HCT116 (cell line): ENCODE results near the gene HES2. TPM values are rescaled to one million over a fixed set of nuclear protein-coding genes. Genes with fewer than 3 reads are reported as not detected.

ENCODE experiments used
- ATAC-seq: fragments of 200-7000 bp; cut with Tn5 transposase; 2 replicates; pipeline ENCODE4 v1.9.1; 2020; ENCODE audit warnings: mild to moderate bottlenecking, moderate library complexity
- BruUV-seq: library from RNA; stranded (reverse); fragments of 400-500 nt; replicated peaks from 2 replicates; lab custom pipeline; 2021; lab: Mats Ljungman, UMichigan
- CTCF ChIA-PET: fragments of 300-600 bp; sonication (Branson Sonifier 250); formaldehyde crosslinking; loops from one replicate; lab custom pipeline; 2021; ENCODE audit warnings: antibody characterized with exemption; lab: Charles Lee
- POLR2A ChIA-PET: fragments of 300-600, 350-600 bp; sonication (Branson Sonifier 250); formaldehyde crosslinking; loops from one replicate; lab custom pipeline; 2021; ENCODE audit warnings: antibody characterized with exemption; lab: Charles Lee
- RAD21 ChIA-PET, 2 experiments: fragments of 300-600 bp; sonication (Branson Sonifier 250); formaldehyde crosslinking; loops; one replicate each; lab custom pipeline; 2023; ENCODE audit warnings: low total read pairs in 2 of 2; ENCODE audit not compliant: uncharacterized antibody in 2 of 2, unreplicated experiment in 2 of 2, low non-redundant PET in 1 of 2; lab: Charles Lee
- DNase-seq: peaks from one replicate; pipeline ENCODE4 v3.0.0-alpha.2; 2010; ENCODE audit warnings: low read depth, low spot score
- H2AFZ ChIP-seq: fragments of 200-600 bp; shearing (Covaris generic), sonication (generic); 2 replicates; pipeline ENCODE4 v1.6.1; 2017; ENCODE audit warnings: low read depth, mixed run types, mixed read lengths, antibody characterized with exemption, low read length; ENCODE audit not compliant: poor library complexity, severe bottlenecking
- H3K27ac ChIP-seq: 2 replicates; pipeline ENCODE4 v1.5.1; 2012; ENCODE audit warnings: low read depth, low read length
- H3K27me3 ChIP-seq: fragments of 200-600 bp; sonication (generic); 2 replicates; pipeline ENCODE4 v1.6.1; 2016; ENCODE audit warnings: mixed run types, low read length, mixed read lengths; ENCODE audit not compliant: insufficient read depth
- H3K36me3 ChIP-seq, 2 experiments: fragments of 200-500 bp in 1 of 2; fragments of 200-600 bp in 1 of 2; sonication (Bioruptor generic) in 1 of 2; sonication (generic) in 1 of 2; 2 replicates each; pipeline versions ENCODE4 v1.5.1 to v1.6.1; 2014 to 2016; ENCODE audit warnings: low read length in 2 of 2, inconsistent platforms in 1 of 2, mixed read lengths in 1 of 2, mixed run types in 1 of 2; ENCODE audit not compliant: insufficient read depth in 2 of 2, control insufficient read depth in 1 of 2
- H3K4me1 ChIP-seq, 2 experiments: fragments of 200-600 bp in 1 of 2; sonication (generic) in 1 of 2; 2 replicates each; pipeline versions ENCODE4 v1.5.1 to v1.6.1; 2012 to 2017; ENCODE audit warnings: low read length in 2 of 2, inconsistent platforms in 1 of 2, mild to moderate bottlenecking in 1 of 2, mixed read lengths in 1 of 2, mixed run types in 1 of 2, moderate library complexity in 1 of 2; ENCODE audit not compliant: insufficient read depth in 2 of 2, control insufficient read depth in 1 of 2
- H3K4me2 ChIP-seq: fragments of 200-600 bp; sonication (generic); 2 replicates; pipeline ENCODE4 v1.6.1; 2017; ENCODE audit warnings: mixed run types, low read length, mixed read lengths
- H3K4me3 ChIP-seq, 2 experiments: fragments of 200-600 bp in 1 of 2; sonication (generic) in 1 of 2; replicated peaks in 1 of 2; 2 replicates each; pipeline ENCODE4 v1.5.1; 2011 to 2016; ENCODE audit warnings: low read length in 2 of 2, control low read depth in 1 of 2, low read depth in 1 of 2, mild to moderate bottlenecking in 1 of 2, mixed read lengths in 1 of 2, mixed run types in 1 of 2
- H3K79me2 ChIP-seq: fragments of 200-600 bp; sonication (generic); 2 replicates; pipeline ENCODE4 v1.6.1; 2017; ENCODE audit warnings: mild to moderate bottlenecking, mixed run types, low read length, moderate library complexity, mixed read lengths; ENCODE audit not compliant: insufficient read depth
- H3K9ac ChIP-seq: fragments of 200-600 bp; sonication (generic); 2 replicates; pipeline ENCODE4 v1.6.1; 2016; ENCODE audit warnings: low read length, mixed read lengths
- H3K9me2 ChIP-seq: fragments of 200-600 bp; sonication (generic), shearing (Covaris generic); 2 replicates; pipeline ENCODE4 v1.6.1; 2017; ENCODE audit warnings: mixed run types, mild to moderate bottlenecking, moderate library complexity; ENCODE audit not compliant: insufficient read depth
- H3K9me3 ChIP-seq, 2 experiments: fragments of 200-500 bp in 1 of 2; fragments of 200-600 bp in 1 of 2; sonication (Bioruptor generic) in 1 of 2; sonication (generic) in 1 of 2; 2 replicates each; pipeline ENCODE4 v1.6.1; 2014 to 2017; ENCODE audit warnings: low read length in 2 of 2, mixed read lengths in 2 of 2, inconsistent platforms in 1 of 2, low read depth in 1 of 2, mild to moderate bottlenecking in 1 of 2, mixed run types in 1 of 2, moderate library complexity in 1 of 2; ENCODE audit not compliant: control insufficient read depth in 1 of 2, insufficient read depth in 1 of 2
- H4K20me1 ChIP-seq: fragments of 200-600 bp; sonication (generic), shearing (Covaris generic); 2 replicates; pipeline ENCODE4 v1.6.1; 2017; ENCODE audit warnings: mixed run types, mild to moderate bottlenecking, moderate library complexity; ENCODE audit not compliant: insufficient read depth
- CBX3 ChIP-seq: IDR thresholded peaks from 2 replicates; pipeline ENCODE4 v1.6.1; 2012; ENCODE audit warnings: low read depth
- ELF1 ChIP-seq: IDR thresholded peaks from 2 replicates; pipeline ENCODE4 v1.6.1; 2012; ENCODE audit warnings: low read depth, borderline replicate concordance
- EZH2 ChIP-seq: fragments of 200-600 bp; sonication (generic); IDR thresholded peaks from 2 replicates; pipeline ENCODE4 v1.6.1; 2017; ENCODE audit warnings: antibody characterized with exemption, mixed run types
- EZH2phosphoT487 ChIP-seq: fragments of 200-600 bp; IDR thresholded peaks from 2 replicates; pipeline ENCODE4 v1.6.1; 2018; ENCODE audit warnings: antibody characterized with exemption, borderline replicate concordance
- FOSL1 ChIP-seq: IDR thresholded peaks from 2 replicates; pipeline ENCODE4 v1.6.1; 2012; ENCODE audit warnings: low read depth
- JUND ChIP-seq: IDR thresholded peaks from 2 replicates; pipeline ENCODE4 v1.6.1; 2012
- POLR2AphosphoS5 ChIP-seq: IDR thresholded peaks from 2 replicates; pipeline ENCODE4 v1.6.1; 2011; ENCODE audit warnings: mild to moderate bottlenecking, low read depth, low read length, moderate library complexity
- RAD21 ChIP-seq: IDR thresholded peaks from 2 replicates; pipeline ENCODE4 v1.6.1; 2012; ENCODE audit warnings: low read depth, mild to moderate bottlenecking
- SIN3A ChIP-seq: IDR thresholded peaks from 2 replicates; pipeline ENCODE4 v1.6.1; 2012; ENCODE audit warnings: low read depth
- SRF ChIP-seq: IDR thresholded peaks from 2 replicates; pipeline ENCODE4 v1.6.1; 2012; ENCODE audit warnings: low read depth
- YY1 ChIP-seq: IDR thresholded peaks from 2 replicates; pipeline ENCODE4 v1.6.1; 2011; ENCODE audit warnings: low read length, low read depth, moderate library complexity, mild to moderate bottlenecking; ENCODE audit not compliant: insufficient replicate concordance; ENCODE audit errors: extremely low read depth
- intact Hi-C: fragments of 100-400 bp; cut with micrococcal nuclease; formaldehyde crosslinking; loops from 2 replicates; pipeline ENCODE4 v1.10.0; 2022
- total RNA-seq: library from RNA; stranded (reverse); gene quantifications from one replicate; pipeline ENCODE4 v1.2.1, GENCODE V29; 2021; ENCODE audit not compliant: unreplicated experiment
- TF ChIP-seq, protein P1 (sequence below): IDR thresholded peaks from 2 replicates; pipeline ENCODE4 v1.6.1; 2011; ENCODE audit warnings: mild to moderate bottlenecking, low read length, moderate library complexity; ENCODE audit not compliant: insufficient replicate concordance; ENCODE audit errors: extremely low read depth
- TF ChIP-seq, protein P2 (sequence below): IDR thresholded peaks from 2 replicates; pipeline ENCODE4 v1.6.1; 2012
- TF ChIP-seq, protein P3 (sequence below): IDR thresholded peaks from 2 replicates; pipeline ENCODE4 v1.6.1; 2012; ENCODE audit warnings: low read depth
- TF ChIP-seq, protein P4 (sequence below): IDR thresholded peaks from 2 replicates; pipeline ENCODE4 v1.6.1; 2012

HES2 gene
- total RNA-seq, 1 experiment from 2014 or later, result 8.4 TPM

DNA sequence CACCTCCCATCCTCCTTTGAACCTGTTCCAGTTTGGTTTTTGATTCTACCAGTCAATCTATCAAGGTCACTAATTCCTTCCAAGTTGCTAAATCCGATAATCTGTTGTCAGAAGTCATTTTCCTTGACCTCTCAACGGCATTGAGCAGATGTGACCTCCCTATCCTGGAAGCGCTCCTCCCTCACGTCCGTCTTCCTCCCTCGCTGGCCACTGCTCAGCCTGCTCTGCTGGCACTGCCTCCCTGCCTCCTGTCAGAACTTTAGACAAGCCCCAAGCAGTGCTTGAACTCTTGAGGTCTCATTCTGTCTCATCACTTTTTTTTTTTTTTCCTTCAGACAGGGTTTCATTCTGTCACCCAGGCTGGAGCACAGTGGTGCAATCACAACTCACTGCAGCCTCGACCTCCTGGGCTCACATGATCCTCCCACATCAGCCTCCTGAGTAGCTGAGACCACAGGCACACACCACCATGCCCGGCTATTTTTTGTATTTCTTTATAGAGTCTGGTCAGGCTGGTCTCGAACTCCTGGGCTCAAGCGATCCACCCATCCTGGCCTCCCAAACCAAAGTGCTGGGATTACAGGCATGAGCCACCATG is 21.8 kb downstream of the HES2 start:
- Histone ChIP-seq H3K36me3 (no peaks in the 10 kb centered on the region), H3K4me3 (no peak overlapping the region), H2AFZ (no peak overlapping the region), H3K79me2 (no peaks in the 10 kb centered on the region), H3K9me2 (no peaks in the 10 kb centered on the region), H3K27ac (no peak overlapping the region), H3K4me1 (peaks cover 5 to 13% of the 10 kb centered on the region in 2 experiments), H3K9me3 (no peaks in the 10 kb centered on the region), H3K9ac (no peak overlapping the region), H3K27me3 (no peaks in the 10 kb centered on the region), H3K4me2 (no peak overlapping the region), H4K20me1 (no peaks in the 10 kb centered on the region)
- RAD21 ChIA-PET, result no interaction called here
- no peak for ATAC-seq
- CTCF ChIA-PET, result interaction anchor here (1.1 kb wide), 1 partner anchor 11 kb away, joined by 3 read pairs; no protein-coding TSS in a partner anchor
- BruUV-seq, result no TSS peak
- intact Hi-C loops, result loop anchor here (2.0 kb wide), 1 partner anchor 49 kb away; no protein-coding TSS in a partner anchor
- POLR2A ChIA-PET, result no interaction called here
- TF ChIP-seq, protein P1, sequence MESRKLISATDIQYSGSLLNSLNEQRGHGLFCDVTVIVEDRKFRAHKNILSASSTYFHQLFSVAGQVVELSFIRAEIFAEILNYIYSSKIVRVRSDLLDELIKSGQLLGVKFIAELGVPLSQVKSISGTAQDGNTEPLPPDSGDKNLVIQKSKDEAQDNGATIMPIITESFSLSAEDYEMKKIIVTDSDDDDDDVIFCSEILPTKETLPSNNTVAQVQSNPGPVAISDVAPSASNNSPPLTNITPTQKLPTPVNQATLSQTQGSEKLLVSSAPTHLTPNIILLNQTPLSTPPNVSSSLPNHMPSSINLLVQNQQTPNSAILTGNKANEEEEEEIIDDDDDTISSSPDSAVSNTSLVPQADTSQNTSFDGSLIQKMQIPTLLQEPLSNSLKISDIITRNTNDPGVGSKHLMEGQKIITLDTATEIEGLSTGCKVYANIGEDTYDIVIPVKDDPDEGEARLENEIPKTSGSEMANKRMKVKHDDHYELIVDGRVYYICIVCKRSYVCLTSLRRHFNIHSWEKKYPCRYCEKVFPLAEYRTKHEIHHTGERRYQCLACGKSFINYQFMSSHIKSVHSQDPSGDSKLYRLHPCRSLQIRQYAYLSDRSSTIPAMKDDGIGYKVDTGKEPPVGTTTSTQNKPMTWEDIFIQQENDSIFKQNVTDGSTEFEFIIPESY, result no peak
- no peak for TF ChIP-seq SRF
- TF ChIP-seq SIN3A, result no peak
- no peak for TF ChIP-seq FOSL1
- TF ChIP-seq EZH2phosphoT487, result no peak
- no peak for TF ChIP-seq ELF1
- no peak for TF ChIP-seq EZH2
- no peak for TF ChIP-seq CBX3
- TF ChIP-seq, protein P2, sequence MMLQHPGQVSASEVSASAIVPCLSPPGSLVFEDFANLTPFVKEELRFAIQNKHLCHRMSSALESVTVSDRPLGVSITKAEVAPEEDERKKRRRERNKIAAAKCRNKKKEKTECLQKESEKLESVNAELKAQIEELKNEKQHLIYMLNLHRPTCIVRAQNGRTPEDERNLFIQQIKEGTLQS, result no peak
- TF ChIP-seq RAD21, result no peak
- TF ChIP-seq, protein P3, sequence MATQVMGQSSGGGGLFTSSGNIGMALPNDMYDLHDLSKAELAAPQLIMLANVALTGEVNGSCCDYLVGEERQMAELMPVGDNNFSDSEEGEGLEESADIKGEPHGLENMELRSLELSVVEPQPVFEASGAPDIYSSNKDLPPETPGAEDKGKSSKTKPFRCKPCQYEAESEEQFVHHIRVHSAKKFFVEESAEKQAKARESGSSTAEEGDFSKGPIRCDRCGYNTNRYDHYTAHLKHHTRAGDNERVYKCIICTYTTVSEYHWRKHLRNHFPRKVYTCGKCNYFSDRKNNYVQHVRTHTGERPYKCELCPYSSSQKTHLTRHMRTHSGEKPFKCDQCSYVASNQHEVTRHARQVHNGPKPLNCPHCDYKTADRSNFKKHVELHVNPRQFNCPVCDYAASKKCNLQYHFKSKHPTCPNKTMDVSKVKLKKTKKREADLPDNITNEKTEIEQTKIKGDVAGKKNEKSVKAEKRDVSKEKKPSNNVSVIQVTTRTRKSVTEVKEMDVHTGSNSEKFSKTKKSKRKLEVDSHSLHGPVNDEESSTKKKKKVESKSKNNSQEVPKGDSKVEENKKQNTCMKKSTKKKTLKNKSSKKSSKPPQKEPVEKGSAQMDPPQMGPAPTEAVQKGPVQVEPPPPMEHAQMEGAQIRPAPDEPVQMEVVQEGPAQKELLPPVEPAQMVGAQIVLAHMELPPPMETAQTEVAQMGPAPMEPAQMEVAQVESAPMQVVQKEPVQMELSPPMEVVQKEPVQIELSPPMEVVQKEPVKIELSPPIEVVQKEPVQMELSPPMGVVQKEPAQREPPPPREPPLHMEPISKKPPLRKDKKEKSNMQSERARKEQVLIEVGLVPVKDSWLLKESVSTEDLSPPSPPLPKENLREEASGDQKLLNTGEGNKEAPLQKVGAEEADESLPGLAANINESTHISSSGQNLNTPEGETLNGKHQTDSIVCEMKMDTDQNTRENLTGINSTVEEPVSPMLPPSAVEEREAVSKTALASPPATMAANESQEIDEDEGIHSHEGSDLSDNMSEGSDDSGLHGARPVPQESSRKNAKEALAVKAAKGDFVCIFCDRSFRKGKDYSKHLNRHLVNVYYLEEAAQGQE, result no peak
- no peak for TF ChIP-seq POLR2AphosphoS5
- TF ChIP-seq JUND, result no peak
- TF ChIP-seq YY1, result no peak
- TF ChIP-seq, protein P4, sequence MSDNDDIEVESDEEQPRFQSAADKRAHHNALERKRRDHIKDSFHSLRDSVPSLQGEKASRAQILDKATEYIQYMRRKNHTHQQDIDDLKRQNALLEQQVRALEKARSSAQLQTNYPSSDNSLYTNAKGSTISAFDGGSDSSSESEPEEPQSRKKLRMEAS, result no peak
- no peak for DNase-seq
